ENCODE measurements around the gene PNKD.

DNA sequence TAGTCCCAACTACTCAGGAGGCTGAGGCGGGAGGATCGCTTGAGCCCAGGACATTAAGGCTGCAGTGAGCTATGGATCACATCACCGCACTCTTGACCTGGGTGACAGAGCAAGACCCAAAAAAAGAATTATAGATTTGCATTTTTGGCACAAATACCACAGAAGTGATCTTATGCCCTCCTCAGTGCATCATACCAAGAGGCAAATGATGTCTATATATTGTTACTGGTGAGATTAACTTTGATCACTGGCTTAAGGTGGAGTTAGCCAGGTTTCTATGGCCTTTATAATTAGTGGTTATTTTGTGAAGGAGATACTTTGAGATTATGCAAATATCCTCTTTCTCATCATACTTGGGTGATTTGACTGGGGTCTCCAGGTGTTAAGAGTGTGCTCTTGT, 64.2 kb downstream of the PNKD start:
- TF ChIP-seq POLR2AphosphoS5 (IDR thresholded peaks at IDR 0.05) (no peak), CTCF (IDR thresholded peaks at IDR 0.05) (no peak), POLR2A (IDR thresholded peaks at IDR 0.05; ENCODE audit: low read depth) (no peak), EP300 (IDR thresholded peaks at IDR 0.05) (no peak)

Measured in esophagus muscularis mucosa (tissue), 4 donors.